CD4-positive, alpha-beta T cell (primary cell): ENCODE results near the gene PLXND1. TPM values are rescaled to one million over a fixed set of nuclear protein-coding genes. Genes with fewer than 3 reads are reported as not detected.

Experiments used
- ATAC-seq: fragments of 200-7000 bp; cut with Tn5 transposase; one replicate; pipeline ENCODE4 v1.10.0; 2022; ENCODE audit warnings: mild to moderate bottlenecking; ENCODE audit not compliant: poor library complexity
- CTCF ChIA-PET: fragments of 350-600 bp; sonication (Branson Sonifier 250); formaldehyde crosslinking; loops from one replicate; lab custom pipeline; 2021; ENCODE audit warnings: antibody characterized with exemption, inconsistent platforms; lab: Charles Lee
- POLR2A ChIA-PET: fragments of 350-600 bp; sonication (Branson Sonifier 250); formaldehyde crosslinking; loops from one replicate; lab custom pipeline; 2021; ENCODE audit warnings: antibody characterized with exemption, inconsistent platforms; lab: Charles Lee
- DNase-seq, 14 experiments: peaks; one replicate each; pipeline ENCODE4 v3.0.0-alpha.2; 2013 to 2020; ENCODE audit warnings: mixed read lengths in 2 of 14
- H3K27ac ChIP-seq, 2 donors: one replicate each; pipeline versions ENCODE4 v1.5.1 to v1.7.0; 2013; ENCODE audit warnings: low read length in 2 of 2, low read depth in 1 of 2, mild to moderate bottlenecking in 1 of 2
- H3K27me3 ChIP-seq, 2 experiments: 1 replicate in 1 of 2; 2 replicates in 1 of 2; pipeline versions ENCODE4 v1.6.1 to v1.7.0; 2013; ENCODE audit warnings: low read length in 2 of 2, control low read depth in 1 of 2, mild to moderate bottlenecking in 1 of 2, moderate library complexity in 1 of 2; ENCODE audit not compliant: insufficient read depth in 2 of 2, control insufficient read depth in 1 of 2
- H3K36me3 ChIP-seq: one replicate; pipeline ENCODE4 v1.6.1; 2013; ENCODE audit warnings: low read length, control low read depth; ENCODE audit not compliant: insufficient read depth
- H3K4me1 ChIP-seq: one replicate; pipeline ENCODE4 v1.6.1; 2013; ENCODE audit warnings: low read length, control low read depth; ENCODE audit not compliant: insufficient read depth
- H3K4me3 ChIP-seq: one replicate; pipeline ENCODE4 v1.5.1; 2013; ENCODE audit warnings: mild to moderate bottlenecking, low read length, moderate library complexity
- H3K9me3 ChIP-seq, 2 experiments: 1 replicate in 1 of 2; 2 replicates in 1 of 2; pipeline versions ENCODE4 v1.6.1 to v1.7.0; 2013; ENCODE audit warnings: low read length in 2 of 2, mild to moderate bottlenecking in 2 of 2, control low read depth in 1 of 2, moderate library complexity in 1 of 2; ENCODE audit not compliant: control insufficient read depth in 1 of 2, insufficient read depth in 1 of 2
- H3K27ac Mint-ChIP-seq: one replicate; pipeline ENCODE4 v1.8.0; 2020; ENCODE audit warnings: mixed read lengths
- H3K27me3 Mint-ChIP-seq: one replicate; pipeline ENCODE4 v1.8.0; 2021; ENCODE audit warnings: mixed read lengths
- H3K36me3 Mint-ChIP-seq: one replicate; pipeline ENCODE4 v1.8.0; 2021; ENCODE audit warnings: low read depth, mixed read lengths
- H3K4me1 Mint-ChIP-seq: one replicate; pipeline ENCODE4 v1.8.0; 2021; ENCODE audit warnings: low read depth, mixed read lengths
- H3K4me3 Mint-ChIP-seq: one replicate; pipeline ENCODE4 v1.8.0; 2020; ENCODE audit warnings: mild to moderate bottlenecking, mixed read lengths
- H3K9me3 Mint-ChIP-seq: one replicate; pipeline ENCODE4 v1.8.0; 2020; ENCODE audit warnings: mixed read lengths
- CTCF ChIP-seq: fragments of 200-600 bp; IDR thresholded peaks from one replicate; pipeline ENCODE4 v1.8.0; 2022; ENCODE audit warnings: antibody characterized with exemption, mild to moderate bottlenecking
- intact Hi-C, 2 experiments: fragments of 100-400 bp; cut with DNase I in 1 of 2; cut with micrococcal nuclease in 1 of 2; formaldehyde crosslinking; loops; one replicate each; pipeline versions ENCODE4 v1.15.1 to v1.9.0; 2023 to 2025; cut with DNase I, micrococcal nuclease
- total RNA-seq, 174 experiments: library from RNA in 2 of 174; stranded (reverse) in 2 of 174; gene quantifications; one replicate each; pipeline ENCODE4 v1.2.3 and lab custom pipeline; 2021 to 2026

The PLXND1 gene
- total RNA-seq, 2 experiments from 2014 or later = 61.7 to 62.5 TPM

GRCh38 chr3:129519449-129519848, 87.0 kb downstream of the PLXND1 start:
- Histone ChIP-seq H3K27me3 (no peaks in the 10 kb centered on the region), H3K4me1 (no peaks in the 10 kb centered on the region), H3K36me3 (no peaks in the 10 kb centered on the region), H3K27ac (no peak overlapping the region), H3K4me3 (no peak overlapping the region), H3K9me3 (peaks cover 0 to 4% of the 10 kb centered on the region in 2 experiments)
- intact Hi-C loops = no loop called here
- no peak for ATAC-seq
- Mint-ChIP-seq H3K27ac (no peak overlapping the region), H3K4me3 (no peak overlapping the region), H3K27me3 (no peaks in the 10 kb centered on the region), H3K9me3 (no peaks in the 10 kb centered on the region), H3K36me3 (peaks cover 4% of the 10 kb centered on the region), H3K4me1 (no peaks in the 10 kb centered on the region)
- CTCF ChIA-PET = no interaction called here
- TF ChIP-seq CTCF = no peak
- no peak for DNase-seq
- POLR2A ChIA-PET = no interaction called here

GRCh38 chr3:129518581-129518980, 87.9 kb downstream of the PLXND1 start:
- H3K36me3 ChIP-seq = no peaks in the 10 kb centered on the region
- H3K27me3 ChIP-seq = no peaks in the 10 kb centered on the region
- intact Hi-C loops = no loop called here
- H3K27ac Mint-ChIP-seq = no peak overlapping the region
- H3K4me3 ChIP-seq = no peak overlapping the region
- no peaks in the 10 kb centered on the region for H3K4me1 Mint-ChIP-seq
- ATAC-seq (no peak), DNase-seq (no peak)
- POLR2A ChIA-PET = no interaction called here
- CTCF ChIA-PET = no interaction called here
- no peak for TF ChIP-seq CTCF
- H3K4me3 Mint-ChIP-seq = no peak overlapping the region
- no peaks in the 10 kb centered on the region for H3K4me1 ChIP-seq
- H3K27ac ChIP-seq = no peak overlapping the region
- H3K27me3 Mint-ChIP-seq = no peaks in the 10 kb centered on the region
- H3K9me3 ChIP-seq = peaks cover 0 to 4% of the 10 kb centered on the region in 2 experiments
- peaks cover 4% of the 10 kb centered on the region for H3K36me3 Mint-ChIP-seq
- no peaks in the 10 kb centered on the region for H3K9me3 Mint-ChIP-seq

- no peak overlapping the region for H3K27ac Mint-ChIP-seq
- no peak for ATAC-seq
- POLR2A ChIA-PET = no interaction called here
- no peak overlapping the region for H3K4me3 ChIP-seq
- no peaks in the 10 kb centered on the region for H3K4me1 Mint-ChIP-seq
- CTCF ChIA-PET = no interaction called here
- no peak for TF ChIP-seq CTCF
- no peak overlapping the region for H3K4me3 Mint-ChIP-seq
- no peaks in the 10 kb centered on the region for H3K9me3 Mint-ChIP-seq
- DNase-seq = no peak
- no peak overlapping the region for H3K27ac ChIP-seq
- intact Hi-C loops = no loop called here
- no peaks in the 10 kb centered on the region for H3K27me3 Mint-ChIP-seq
- H3K36me3 ChIP-seq = no peaks in the 10 kb centered on the region
- H3K9me3 ChIP-seq = peaks cover 0 to 4% of the 10 kb centered on the region in 2 experiments
- H3K4me1 ChIP-seq = no peaks in the 10 kb centered on the region
- H3K36me3 Mint-ChIP-seq = peaks cover 4% of the 10 kb centered on the region
- H3K27me3 ChIP-seq = no peaks in the 10 kb centered on the region
Measured at GRCh38 chr3:129518038-129518561, 88.4 kb downstream of the PLXND1 start.
